B cell (primary cell): ENCODE results near the gene TBC1D1.

Source experiments
- CTCF ChIP-seq: fragments of 200-600 bp; IDR thresholded peaks from one replicate; pipeline ENCODE4 v1.8.0; 2022; ENCODE audit warnings: antibody characterized with exemption, mild to moderate bottlenecking
- EZH2 ChIP-seq: IDR thresholded peaks from 2 replicates; pipeline ENCODE4 v1.6.1; 2012; ENCODE audit warnings: borderline replicate concordance, low read depth, mild to moderate bottlenecking, moderate library complexity, low read length; ENCODE audit not compliant: insufficient read depth, poor library complexity, severe bottlenecking

- TF ChIP-seq CTCF (no peak), EZH2 (no peak)
Measured at GRCh38 chr4:38184404-38184803, 293.5 kb downstream of the TBC1D1 start.
